NCI-H1092 treated with DMSO at 0.1 percent for 48 hours (cell line): ENCODE results near the gene PARD3.
"Not testable (repeated sequence)": the region's sequence is repeated elsewhere in the genome, so short reads cannot be mapped to it uniquely, and the experiment has no call there.

Source experiments
- DNase-seq: peaks from one replicate; lab custom pipeline; 2025; lab: John Stamatoyannopoulos, UW

Gene PARD3

GRCh38 chr10:34715511-34716187 is 99.4 kb downstream of the PARD3 start:
- DNase-seq = no peak

DNA sequence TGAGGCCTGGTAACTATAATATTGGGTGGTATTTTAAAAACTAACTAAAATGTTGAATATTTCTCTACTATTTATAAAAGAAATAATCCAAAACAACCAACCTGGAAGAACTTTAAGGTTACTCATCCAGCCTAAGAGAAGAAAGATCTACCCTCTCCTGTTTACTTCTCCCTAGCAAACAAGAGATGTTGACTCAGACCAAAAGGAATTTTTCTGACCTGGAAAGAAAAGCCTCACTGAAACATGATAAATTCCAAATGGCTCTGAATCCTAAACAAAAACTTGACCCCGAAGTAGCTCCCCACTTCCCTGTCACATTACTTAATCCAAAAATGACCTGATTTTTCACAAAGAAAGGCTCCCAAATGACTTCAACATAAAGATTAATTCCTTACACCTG is 101.2 kb downstream of the PARD3 start:
- DNase-seq = no peak

DNA sequence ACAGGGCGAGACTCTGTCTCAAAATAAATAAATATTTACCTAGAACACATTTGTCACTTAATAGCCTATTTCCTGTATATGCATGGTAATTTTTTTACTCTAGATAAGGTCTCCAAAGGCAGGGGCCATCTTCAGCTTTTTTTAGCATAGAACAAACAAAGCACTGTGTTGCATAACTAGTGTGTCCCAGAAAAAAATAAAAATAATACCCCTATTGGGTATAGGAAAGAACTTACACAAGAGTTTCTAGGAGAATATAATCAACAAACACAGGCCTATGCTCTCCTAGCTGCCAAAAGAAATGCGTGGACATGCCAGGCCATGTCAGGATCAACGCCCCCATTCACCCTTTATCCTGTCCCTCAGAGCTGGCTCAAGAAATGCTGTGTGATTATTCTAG is 103.6 kb downstream of the PARD3 start:
- DNase-seq = no peak

GRCh38 chr10:34710391-34710751 is 104.7 kb downstream of the PARD3 start:
- DNase-seq = no peak

- DNase-seq = no peak
These were observed 105.3 kb downstream of the PARD3 start for GRCh38 chr10:34709637-34710390.

DNA sequence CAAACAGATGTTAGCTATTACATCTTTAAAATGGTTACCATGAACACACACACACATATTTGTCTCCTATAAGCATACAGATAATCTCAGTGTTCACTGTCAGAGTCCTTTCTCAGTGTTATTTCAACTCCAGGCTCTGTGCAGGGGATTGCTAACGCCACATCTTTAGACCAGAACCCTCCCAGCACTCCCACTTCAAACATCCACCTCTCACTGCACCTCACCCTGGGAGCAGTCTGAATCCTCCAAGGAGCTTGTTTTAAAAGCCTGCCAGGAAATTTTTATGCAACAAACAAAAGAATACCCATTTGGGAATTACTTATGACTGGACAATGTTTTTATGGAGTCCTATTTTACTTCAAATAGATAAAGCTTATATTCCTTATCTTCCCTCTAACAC is 107.4 kb downstream of the PARD3 start:
- no peak for DNase-seq

DNA sequence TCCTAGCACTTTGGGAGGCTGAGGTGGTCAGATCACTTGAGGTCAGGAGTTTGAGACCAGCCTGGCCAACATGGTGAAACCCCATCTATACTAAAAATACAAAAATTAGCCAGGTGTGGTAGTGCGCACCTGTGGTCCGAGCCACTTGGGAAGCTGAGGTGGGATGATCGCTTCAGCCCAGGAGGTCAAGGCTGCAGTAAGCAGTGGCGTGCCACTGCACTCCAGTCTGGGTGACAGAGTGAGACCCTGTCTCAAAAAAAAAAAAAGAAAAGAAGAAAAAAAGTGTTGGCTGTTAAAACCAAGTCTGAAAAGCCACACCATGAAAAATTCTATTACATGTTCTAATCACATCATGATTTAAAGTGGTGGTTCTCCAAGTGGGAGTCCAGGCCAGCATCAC is 108.1 kb downstream of the PARD3 start:
- not testable (repeated sequence) for DNase-seq

- DNase-seq = no peak
These were observed 108.9 kb downstream of the PARD3 start for GRCh38 chr10:34706147-34706546.

DNA sequence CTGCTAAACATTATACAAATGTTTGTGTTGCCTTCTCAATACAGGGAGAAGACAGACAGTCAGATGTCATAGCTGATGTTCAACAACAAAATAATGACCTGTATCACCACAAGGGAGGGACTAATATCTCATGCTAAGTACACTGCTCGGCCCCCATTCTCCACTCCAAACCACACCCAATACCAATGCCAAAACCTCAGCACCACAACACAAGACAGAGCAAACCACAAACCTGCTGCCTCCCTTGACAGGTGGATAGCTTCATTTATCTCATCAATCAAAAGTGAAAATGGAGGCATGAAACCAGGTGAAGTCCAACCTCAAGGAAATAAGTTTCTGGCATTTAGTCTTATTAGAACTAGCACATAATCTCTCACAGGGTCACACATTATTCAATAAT is 109.5 kb downstream of the PARD3 start:
- no peak for DNase-seq

- no peak for DNase-seq
These were observed 110.4 kb downstream of the PARD3 start for GRCh38 chr10:34704526-34705184.

DNA sequence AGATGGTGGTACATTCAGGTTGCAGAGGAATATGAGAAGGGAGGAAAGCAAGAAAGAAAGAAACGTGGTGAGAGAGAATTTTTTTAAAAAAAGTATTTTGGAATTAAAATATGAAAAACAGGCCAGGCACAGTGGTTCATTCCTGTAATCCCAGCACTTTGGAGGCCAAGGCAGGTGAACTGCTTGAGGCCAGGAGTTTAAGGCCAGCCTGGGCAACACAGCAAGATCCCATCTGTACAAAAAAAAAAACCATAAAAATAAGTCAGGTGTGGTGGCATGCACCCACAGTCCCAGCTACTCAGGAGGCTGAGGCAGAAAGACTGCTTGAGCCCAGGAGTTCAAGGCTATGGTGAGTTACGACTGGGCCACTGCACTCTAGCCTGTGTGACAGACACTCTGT is 112.1 kb downstream of the PARD3 start:
- DNase-seq = no peak

- DNase-seq = no peak
These were observed 112.8 kb downstream of the PARD3 start for GRCh38 chr10:34702093-34702937.

GRCh38 chr10:34701194-34701593 is 113.9 kb downstream of the PARD3 start:
- DNase-seq = no peak

GRCh38 chr10:34700752-34701151 is 114.3 kb downstream of the PARD3 start:
- DNase-seq = not testable (repeated sequence)

GRCh38 chr10:34699904-34700517 is 115.1 kb downstream of the PARD3 start:
- DNase-seq = no peak

GRCh38 chr10:34698979-34699378 is 116.1 kb downstream of the PARD3 start:
- no peak for DNase-seq

GRCh38 chr10:34698248-34698831 is 116.8 kb downstream of the PARD3 start:
- DNase-seq = no peak

DNA sequence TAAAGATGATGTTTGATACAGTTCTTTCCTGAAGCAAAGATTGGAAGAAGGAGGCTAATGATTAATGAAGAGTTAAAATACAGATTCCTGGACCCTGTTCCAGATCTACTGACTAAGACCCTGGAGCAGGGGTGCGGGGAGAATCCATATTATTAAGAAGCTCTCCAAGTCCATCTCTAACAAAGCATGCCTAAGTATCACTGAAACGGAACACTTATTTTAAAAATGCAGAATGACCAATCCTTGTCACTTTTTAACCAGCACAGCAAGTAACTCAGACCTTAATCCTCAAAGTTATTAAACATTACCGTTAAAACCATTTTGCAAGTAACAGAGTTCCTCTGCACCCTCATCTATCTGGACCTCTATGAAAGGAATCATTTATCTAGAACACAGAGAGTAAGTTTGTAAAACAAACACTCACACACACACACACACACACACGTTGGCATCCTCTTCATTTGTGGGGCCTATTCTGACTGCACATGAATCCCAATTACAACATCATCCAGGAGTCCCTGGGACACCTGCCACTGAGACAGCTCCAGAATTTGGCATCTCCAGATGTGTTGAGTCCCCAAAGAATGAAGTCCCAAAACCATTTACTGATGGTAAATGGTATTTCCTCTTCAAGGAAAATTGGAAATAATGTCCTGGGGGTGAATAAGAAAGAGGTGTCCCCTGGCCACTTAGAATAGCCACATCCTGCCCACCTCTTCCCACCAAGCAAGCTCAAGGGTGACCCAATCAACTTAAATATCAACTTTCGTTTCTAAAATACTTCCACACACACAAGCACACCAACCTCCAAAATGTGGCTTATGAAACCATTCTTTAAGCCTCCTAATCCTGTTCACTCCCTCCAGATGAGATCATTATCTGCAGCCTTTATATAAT is 117.5 kb downstream of the PARD3 start:
- no peak for DNase-seq

DNA sequence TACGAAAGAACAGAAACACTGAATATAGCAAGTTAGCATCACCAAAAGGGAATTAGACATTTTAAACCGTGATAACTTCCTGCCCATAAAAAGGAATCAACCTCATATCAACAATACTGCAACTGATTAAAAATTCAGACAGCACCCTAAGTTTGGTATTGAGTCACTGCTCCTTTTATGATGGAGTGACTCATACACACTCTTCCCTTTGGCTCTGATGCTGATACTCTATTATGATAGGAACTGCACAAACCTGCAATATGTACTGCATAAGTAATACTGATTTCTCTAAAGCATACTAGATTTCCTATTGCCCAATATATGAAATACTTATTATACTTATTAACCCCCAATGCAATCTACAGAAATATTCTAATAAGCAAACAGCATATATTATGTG is 118.7 kb downstream of the PARD3 start:
- DNase-seq = no peak

DNA sequence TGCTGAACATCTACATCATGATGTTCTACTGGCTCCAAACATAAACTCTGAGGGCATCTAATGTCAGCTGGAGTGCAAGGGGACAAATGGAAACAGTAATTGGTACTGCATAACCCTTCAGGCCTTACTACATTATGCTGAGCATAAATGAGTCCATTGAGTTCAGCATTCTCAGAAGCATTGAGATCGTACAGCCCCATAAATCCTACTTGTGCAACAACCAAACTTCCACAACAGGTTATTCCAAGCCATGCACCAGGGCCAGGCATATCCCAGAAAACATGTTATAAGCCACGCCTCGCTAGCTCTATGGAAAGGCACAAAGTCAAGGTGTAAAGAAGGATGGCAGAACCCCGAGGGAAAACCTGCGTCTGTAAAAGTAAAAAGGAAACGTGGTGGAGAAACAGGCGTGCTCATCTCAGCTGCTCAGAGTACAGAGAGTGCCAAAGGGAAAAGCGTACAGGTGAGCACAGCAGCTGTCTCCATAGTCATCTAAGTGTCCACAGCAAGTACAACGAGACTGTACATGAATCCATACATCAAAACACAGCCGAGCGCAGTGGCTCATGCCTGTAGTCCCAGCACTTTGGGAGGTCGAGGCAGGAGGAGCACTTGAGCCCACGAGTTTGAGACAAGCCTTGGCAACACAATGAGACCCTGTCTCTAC is 124.6 kb downstream of the PARD3 start:
- DNase-seq = no peak
